IMR-90 (cell line): Measurements from ENCODE around the gene TRMT1. TPM values are rescaled to one million over a fixed set of nuclear protein-coding genes. Genes with fewer than 3 reads are reported as not detected.

Source experiments
- ATAC-seq: fragments of 200-7000 bp; cut with Tn5 transposase; 2 replicates; pipeline ENCODE4 v1.9.1; 2020; ENCODE audit warnings: low read depth, mild to moderate bottlenecking, moderate library complexity
- BruUV-seq: library from RNA; stranded (reverse); fragments of 400-500 nt; replicated peaks from 2 replicates; lab custom pipeline; 2021; lab: Mats Ljungman, UMichigan
- CTCF ChIA-PET: fragments of 300-600 bp; formaldehyde crosslinking; extraction: SDS; loops from one replicate; lab custom pipeline; 2021; ENCODE audit warnings: antibody characterized with exemption; lab: Yijun Ruan, JAX
- POLR2A ChIA-PET: fragments of 300-600 bp; sonication (Branson Sonifier 250); formaldehyde crosslinking; loops from one replicate; lab custom pipeline; 2022; ENCODE audit warnings: antibody characterized with exemption; ENCODE audit not compliant: unreplicated experiment; lab: Charles Lee
- DNase-seq: peaks from one replicate; pipeline ENCODE4 v3.0.0; 2013
- H2AFZ ChIP-seq: replicated peaks from 2 replicates; pipeline ENCODE3; 2013; ENCODE audit warnings: low read length, mild to moderate bottlenecking; ENCODE audit not compliant: poor library complexity
- H2AK5ac ChIP-seq: 2 replicates; pipeline ENCODE4 v1.6.1; 2013; ENCODE audit warnings: low read depth, low read length, inconsistent platforms
- H2AK9ac ChIP-seq: replicated peaks from 2 replicates; pipeline ENCODE3; 2013; ENCODE audit warnings: mild to moderate bottlenecking, low read depth, low read length, moderate library complexity; ENCODE audit not compliant: poor library complexity
- H2BK120ac ChIP-seq: 2 replicates; pipeline ENCODE4 v1.6.1; 2013; ENCODE audit warnings: low read depth, low read length, inconsistent platforms
- H2BK15ac ChIP-seq: 3 replicates; pipeline ENCODE4 v1.6.1; 2013; ENCODE audit warnings: low read depth, low read length, inconsistent platforms
- H2BK20ac ChIP-seq: 2 replicates; pipeline ENCODE4 v1.6.1; 2013; ENCODE audit warnings: low read depth, mild to moderate bottlenecking, inconsistent platforms, low read length, moderate library complexity
- H2BK5ac ChIP-seq: 2 replicates; pipeline ENCODE4 v1.6.1; 2013; ENCODE audit warnings: mild to moderate bottlenecking, low read depth, low read length, inconsistent platforms; ENCODE audit not compliant: poor library complexity, severe bottlenecking
- H3K14ac ChIP-seq: replicated peaks from 2 replicates; pipeline ENCODE4 v1.6.1; 2013; ENCODE audit warnings: low read depth, low read length, inconsistent platforms
- H3K18ac ChIP-seq: 2 replicates; pipeline ENCODE4 v1.6.1; 2013; ENCODE audit warnings: low read depth, low read length, control low read depth
- H3K23ac ChIP-seq: 2 replicates; pipeline ENCODE4 v1.6.1; 2013; ENCODE audit warnings: low read depth, low read length, inconsistent platforms
- H3K27ac ChIP-seq: 2 replicates; pipeline ENCODE4 v1.5.1; 2013; ENCODE audit warnings: mild to moderate bottlenecking, control low read depth, low read length; ENCODE audit not compliant: insufficient read depth
- H3K27me3 ChIP-seq: 2 replicates; pipeline ENCODE4 v1.6.1; 2013; ENCODE audit warnings: low read length; ENCODE audit not compliant: control insufficient read depth, insufficient read depth
- H3K36me3 ChIP-seq: 2 replicates; pipeline ENCODE4 v1.6.1; 2013; ENCODE audit warnings: low read length, mixed read lengths; ENCODE audit not compliant: control insufficient read depth, insufficient read depth
- H3K4ac ChIP-seq: 2 replicates; pipeline ENCODE4 v1.6.1; 2013; ENCODE audit warnings: low read depth, low read length, inconsistent platforms
- H3K4me1 ChIP-seq: 2 replicates; pipeline ENCODE4 v1.6.1; 2013; ENCODE audit warnings: low read length, mixed read lengths; ENCODE audit not compliant: control insufficient read depth, insufficient read depth
- H3K4me2 ChIP-seq: 2 replicates; pipeline ENCODE4 v1.6.1; 2013; ENCODE audit warnings: low read depth, mild to moderate bottlenecking, control low read depth, low read length, moderate library complexity
- H3K4me3 ChIP-seq: 2 replicates; pipeline ENCODE4 v1.5.1; 2013; ENCODE audit warnings: low read depth, mild to moderate bottlenecking, control low read depth, low read length, moderate library complexity; ENCODE audit not compliant: insufficient read depth
- H3K56ac ChIP-seq: 2 replicates; pipeline ENCODE4 v1.6.1; 2013; ENCODE audit warnings: low read length, inconsistent platforms; ENCODE audit not compliant: insufficient read depth; ENCODE audit errors: extremely low read depth
- H3K79me1 ChIP-seq, 2 experiments: 2 replicates each; pipeline ENCODE4 v1.6.1; 2013; ENCODE audit warnings: low read length in 2 of 2, inconsistent platforms in 1 of 2, low read depth in 1 of 2
- H3K9ac ChIP-seq: 2 replicates; pipeline ENCODE4 v1.6.1; 2013; ENCODE audit warnings: low read depth, low read length, control low read depth
- H3K9me1 ChIP-seq: 2 replicates; pipeline ENCODE4 v1.6.1; 2013; ENCODE audit warnings: low read length, inconsistent platforms; ENCODE audit not compliant: insufficient read depth
- H3K9me3 ChIP-seq: 2 replicates; pipeline ENCODE4 v1.6.1; 2013; ENCODE audit warnings: low read length; ENCODE audit not compliant: control insufficient read depth, insufficient read depth
- H4K20me1 ChIP-seq: 2 replicates; pipeline ENCODE4 v1.6.1; 2013; ENCODE audit warnings: low read length, inconsistent platforms; ENCODE audit not compliant: insufficient read depth
- H4K5ac ChIP-seq: 2 replicates; pipeline ENCODE4 v1.6.1; 2013; ENCODE audit warnings: mild to moderate bottlenecking, low read depth, low read length, control low read depth
- H4K8ac ChIP-seq, 2 experiments: 2 replicates each; pipeline ENCODE4 v1.6.1; 2013; ENCODE audit warnings: low read depth in 2 of 2, low read length in 2 of 2, control low read depth in 1 of 2, inconsistent platforms in 1 of 2
- H4K91ac ChIP-seq: 2 replicates; pipeline ENCODE4 v1.6.1; 2013; ENCODE audit warnings: low read depth, low read length, inconsistent platforms; ENCODE audit not compliant: insufficient read depth
- BHLHE40 ChIP-seq: fragments of 150-350 bp; IDR thresholded peaks from 2 replicates; pipeline ENCODE4 v1.6.1; 2016; ENCODE audit warnings: mild to moderate bottlenecking, low read depth, low read length
- CEBPB ChIP-seq: IDR thresholded peaks from 2 replicates; pipeline ENCODE4 v1.6.1; 2012; ENCODE audit warnings: low read depth, low read length, improper control_type of control experiment
- CHD1 ChIP-seq: IDR thresholded peaks from 2 replicates; pipeline ENCODE4 v1.6.1; 2012; ENCODE audit warnings: low read depth, low read length, improper control_type of control experiment
- CTCF ChIP-seq: conservative IDR thresholded peaks from 2 replicates; pipeline ENCODE4 v1.5.1; 2012; ENCODE audit warnings: mild to moderate bottlenecking, low read depth, low read length, improper control_type of control experiment
- ELK1 ChIP-seq: fragments of 150-350 bp; IDR thresholded peaks from 2 replicates; pipeline ENCODE4 v1.6.1; 2016; ENCODE audit warnings: low read depth, mild to moderate bottlenecking, low read length, moderate library complexity, borderline replicate concordance
- FOS ChIP-seq: fragments of 150-350 bp; IDR thresholded peaks from 2 replicates; pipeline ENCODE4 v1.6.1; 2016; ENCODE audit warnings: low read depth, low read length
- MAFK ChIP-seq: IDR thresholded peaks from 2 replicates; pipeline ENCODE4 v1.6.1; 2012; ENCODE audit warnings: low read depth, low read length, improper control_type of control experiment
- MAZ ChIP-seq: IDR thresholded peaks from 2 replicates; pipeline ENCODE4 v1.6.1; 2012; ENCODE audit warnings: low read depth, mild to moderate bottlenecking, low read length, improper control_type of control experiment, moderate library complexity, borderline replicate concordance
- MXI1 ChIP-seq: IDR thresholded peaks from 2 replicates; pipeline ENCODE4 v1.6.1; 2012; ENCODE audit warnings: low read depth, mild to moderate bottlenecking, low read length, moderate library complexity, borderline replicate concordance
- NFE2L2 ChIP-seq: fragments of 150-350 bp; IDR thresholded peaks from 2 replicates; pipeline ENCODE4 v1.6.1; 2016; ENCODE audit warnings: low read depth, mild to moderate bottlenecking, low read length
- POLR2A ChIP-seq: IDR thresholded peaks from 2 replicates; pipeline ENCODE4 v1.6.1; 2012; ENCODE audit warnings: mild to moderate bottlenecking, low read depth, low read length
- RCOR1 ChIP-seq: IDR thresholded peaks from 2 replicates; pipeline ENCODE4 v1.6.1; 2012; ENCODE audit warnings: mild to moderate bottlenecking, low read length, improper control_type of control experiment; ENCODE audit not compliant: insufficient replicate concordance
- RFX5 ChIP-seq: IDR thresholded peaks from 2 replicates; pipeline ENCODE4 v1.8.0; 2012; ENCODE audit warnings: low read depth, mild to moderate bottlenecking, low read length, moderate library complexity
- USF2 ChIP-seq: fragments of 150-350 bp; IDR thresholded peaks from 2 replicates; pipeline ENCODE4 v1.6.1; 2017; ENCODE audit warnings: mild to moderate bottlenecking, antibody characterized with exemption, low read length, low read depth
- WGBS, 2 experiments: methylation state at CpG; one replicate each; pipeline versions ENCODE4 v1.1.5 to v1.1.7; 2013; ENCODE audit warnings: missing lambda C conversion rate in 2 of 2; ENCODE audit not compliant: insufficient read length in 1 of 2; ENCODE audit errors: extremely low coverage in 2 of 2; 5-methylcytosine and 5-hydroxymethylcytosine counted together
- dilution Hi-C: fragments of 300-500 bp; cut with HindIII; formaldehyde crosslinking; loops from one replicate; pipeline ENCODE4 v1.14.3; 2018; ENCODE audit warnings: low sequenced_read_pairs; ENCODE audit not compliant: unreplicated experiment
- in situ Hi-C: fragments of 300-500 bp; cut with MboI; formaldehyde crosslinking; loops from 3 replicates; pipeline ENCODE4 v1.14.3; 2019; ENCODE audit warnings: low sequenced_read_pairs, inconsistent platforms, mixed read lengths
- intact Hi-C: fragments of 100-400 bp; cut with micrococcal nuclease; formaldehyde crosslinking; loops from 2 replicates; pipeline ENCODE4 v1.10.0; 2022
- polyA plus RNA-seq, 3 experiments: library from polyadenylated mRNA; depleted of rRNA; stranded (reverse); fragments of >200 nt; gene quantifications; 2 replicates each; pipeline ENCODE4 v1.2.3, GENCODE V29; 2012; ENCODE audit warnings: low replicate concordance in 1 of 3
- total RNA-seq: library from RNA; depleted of rRNA; stranded (reverse); fragments of >200 nt; gene quantifications from 2 replicates; pipeline ENCODE4 v1.2.3, GENCODE V29; 2012

The TRMT1 gene
- total and polyA plus RNA-seq, 2 of the 4 experiments (the other 2 are of a cell fraction): 28.3 to 56.0 TPM

- Histone ChIP-seq H3K14ac (peak overlapping the region; percentile 89), H2AK9ac (peak overlapping the region; percentile 93), H3K9ac (peak overlapping the region; percentile 21), H2BK5ac (peak overlapping the region; percentile 73), H3K4me2 (peak overlapping the region; percentile 90), H3K9me3 (no peaks in the 10 kb centered on the region), H2BK15ac (no peak overlapping the region; the same call in 2 of the 3 replicates), H2BK20ac (peak overlapping the region; percentile 66; the same call in 1 of the 2 replicates), H2AK5ac (peak overlapping the region; percentile 41), H3K4ac (peak overlapping the region; percentile 90; the same call in 1 of the 2 replicates), H4K91ac (0 out of 2 replicates have a peak overlapping the region, but pooled peaks have one; percentile 42), H3K9me1 (peaks cover 26% of the 10 kb centered on the region), H3K27ac (no peak overlapping the region), H2BK120ac (no peak overlapping the region; the same call in 1 of the 2 replicates), H3K79me1 (peaks cover 0 to 69% of the 10 kb centered on the region in 2 experiments; a peak in 3 of 4 replicates), H4K20me1 (peaks cover 35% of the 10 kb centered on the region), H3K18ac (no peak overlapping the region), H3K23ac (peak overlapping the region; percentile 79; the same call in 1 of the 2 replicates), H2AFZ (peak overlapping the region; percentile 91), H3K4me3 (peak overlapping the region; percentile 69), H3K36me3 (peaks cover 14% of the 10 kb centered on the region), H3K56ac (peak overlapping the region; percentile 20; the same call in 1 of the 2 replicates), H4K5ac (peak overlapping the region; percentile 78; the same call in 1 of the 2 replicates), H4K8ac (peak overlapping the region; percentile 30 to 99), H3K4me1 (peaks cover 25% of the 10 kb centered on the region), H3K27me3 (no peaks in the 10 kb centered on the region)
- DNase-seq (no peak), ATAC-seq (no peak)
- dilution Hi-C loops (no loop called here), intact Hi-C loops (loop anchor here (5.0 kb wide), 1 partner anchor 145 kb away; no protein-coding TSS in a partner anchor), in situ Hi-C loops (no loop called here)
- ChIA-PET POLR2A (interaction anchor here (0.6 kb wide), 1 partner anchor 1279 kb away, joined by 4 read pairs; no protein-coding TSS in a partner anchor), CTCF (interaction anchor here (1.3 kb wide), 1 partner anchor 152 kb away, joined by 3 read pairs; no protein-coding TSS in a partner anchor)
- 24% methylated on average over 9 of the region's 20 CpGs; no CpG with 5 or more reads in 1 of the 2 experiments for WGBS, 2 experiments
- BruUV-seq: no TSS peak
- TF ChIP-seq MXI1 (no peak), BHLHE40 (no peak), NFE2L2 (no peak), CEBPB (no peak), RFX5 (no peak), ELK1 (no peak), MAFK (no peak), CHD1 (no peak), RCOR1 (no peak), MAZ (no peak), POLR2A (no peak), FOS (no peak), USF2 (no peak), CTCF (no peak)
These were observed 734 bp upstream of the TRMT1 start for GRCh38 chr19:13117176-13117771.
